K562 (cell line): ENCODE data around the gene TOM1L2. TPM values are rescaled to one million over a fixed set of nuclear protein-coding genes. Genes with fewer than 3 reads are reported as not detected.

Source experiments
- ATAC-seq: fragments of 200-7000 bp; cut with Tn5 transposase; 3 replicates; pipeline ENCODE4 v1.9.1; 2020; ENCODE audit warnings: moderate library complexity
- BruUV-seq: library from RNA; stranded (reverse); fragments of 400-500 nt; replicated peaks from 2 replicates; lab custom pipeline; 2021; lab: Mats Ljungman, UMichigan
- CTCF ChIA-PET: fragments of 300-600 bp; formaldehyde crosslinking; extraction: SDS; loops from one replicate; lab custom pipeline; 2021; ENCODE audit warnings: low intra/inter-chr PET ratio; lab: Yijun Ruan, JAX
- POLR2A ChIA-PET: fragments of 300-600, 350-650 bp; sonication (Branson Sonifier 250); formaldehyde crosslinking; extraction: SDS; loops from one replicate; lab custom pipeline; 2021; ENCODE audit warnings: antibody characterized with exemption, inconsistent platforms; lab: Yijun Ruan, JAX
- DNase-seq, 4 experiments: peaks; one replicate each; pipeline versions ENCODE4 v3.0.0 to v3.0.0-alpha.2; 2011 to 2018; ENCODE audit warnings: low spot score in 3 of 4, mixed read lengths in 3 of 4; ENCODE audit errors: extremely low read depth in 1 of 4
- FAIRE-seq: peaks from 2 replicates; lab custom pipeline; 2011; peaks lifted over from hg19 to GRCh38; lab: Jason Lieb, UNC
- H2AFZ ChIP-seq: 2 replicates; pipeline ENCODE4 v1.6.0; 2011; ENCODE audit warnings: low read depth, low read length, control low read depth, inconsistent platforms
- H3K27ac ChIP-seq: fragments of 200-600 bp; 3 replicates; pipeline ENCODE4 v1.8.0; 2011; ENCODE audit warnings: low read depth, mild to moderate bottlenecking, control low read depth, inconsistent platforms, low read length, moderate library complexity, mixed read lengths; ENCODE audit errors: extremely low read depth
- H3K27me3 ChIP-seq, 2 experiments: fragments of 300-600 bp in 1 of 2; 2 replicates in 1 of 2; 3 replicates in 1 of 2; pipeline versions ENCODE4 v1.6.0 to v1.8.0; 2011; ENCODE audit warnings: inconsistent platforms in 2 of 2, low read length in 2 of 2, mild to moderate bottlenecking in 1 of 2, mixed read lengths in 1 of 2, moderate library complexity in 1 of 2; ENCODE audit not compliant: control insufficient read depth in 2 of 2, insufficient read depth in 2 of 2
- H3K36me3 ChIP-seq: fragments of 300-600 bp; 3 replicates; pipeline ENCODE4 v1.8.0; 2011; ENCODE audit warnings: mild to moderate bottlenecking, low read length, inconsistent platforms; ENCODE audit not compliant: control insufficient read depth, insufficient read depth
- H3K4me1 ChIP-seq, 2 experiments: fragments of 200-600 bp in 1 of 2; replicated peaks in 1 of 2; 2 replicates in 1 of 2; 3 replicates in 1 of 2; pipeline versions ENCODE4 v1.5.1 to v1.8.0; 2011; ENCODE audit warnings: inconsistent platforms in 2 of 2, low read length in 2 of 2, mild to moderate bottlenecking in 1 of 2, mixed read lengths in 1 of 2, moderate library complexity in 1 of 2; ENCODE audit not compliant: control insufficient read depth in 2 of 2, insufficient read depth in 2 of 2
- H3K4me2 ChIP-seq: 2 replicates; pipeline ENCODE4 v1.6.1; 2011; ENCODE audit warnings: low read length, control low read depth, inconsistent platforms, mixed read lengths; ENCODE audit not compliant: insufficient read depth
- H3K4me3 ChIP-seq: fragments of 200-600 bp; sonication (generic), shearing (Covaris generic); 2 replicates; pipeline ENCODE4 v1.5.1; 2016; ENCODE audit warnings: control low read depth, inconsistent platforms
- H3K79me2 ChIP-seq: fragments of 200-600 bp; 3 replicates; pipeline ENCODE4 v1.8.0; 2011; ENCODE audit warnings: low read length, inconsistent platforms; ENCODE audit not compliant: control insufficient read depth, insufficient read depth
- H3K9ac ChIP-seq, 2 experiments: 2 replicates each; pipeline versions ENCODE4 v1.6.0 to v1.6.1; 2011; ENCODE audit warnings: low read depth in 2 of 2, low read length in 2 of 2, control low read depth in 1 of 2, inconsistent platforms in 1 of 2, mild to moderate bottlenecking in 1 of 2, mixed read lengths in 1 of 2; ENCODE audit not compliant: insufficient read depth in 1 of 2
- H3K9me1 ChIP-seq: one replicate; pipeline ENCODE4 v1.6.0; 2011; ENCODE audit warnings: inconsistent platforms, mild to moderate bottlenecking, low read length, moderate library complexity; ENCODE audit not compliant: control insufficient read depth, insufficient read depth
- H3K9me3 ChIP-seq: replicated peaks from 2 replicates; pipeline ENCODE4 v1.5.1; 2011; ENCODE audit warnings: low read depth, low read length, inconsistent platforms; ENCODE audit not compliant: control insufficient read depth, insufficient read depth
- H4K20me1 ChIP-seq: replicated peaks from 2 replicates; pipeline ENCODE4 v1.6.1; 2011; ENCODE audit warnings: low read length, inconsistent platforms, mixed read lengths; ENCODE audit not compliant: control insufficient read depth, insufficient read depth
- DDX20 ChIP-seq: fragments of 450-650 bp; IDR thresholded peaks from 2 replicates; pipeline ENCODE4 v1.6.1; 2016; ENCODE audit warnings: missing genetic modification characterization, low read depth, mild to moderate bottlenecking, missing compliant biosample characterization, moderate library complexity
- EP300 ChIP-seq: IDR thresholded peaks from 2 replicates; pipeline ENCODE4 v1.6.1; 2012; ENCODE audit warnings: low read length, improper control_type of control experiment
- HCFC1 ChIP-seq: IDR thresholded peaks from 2 replicates; pipeline ENCODE4 v1.6.1; 2012; ENCODE audit warnings: low read depth, low read length, improper control_type of control experiment
- MAZ ChIP-seq, 2 experiments: fragments of 450-650 bp in 1 of 2; sonication (generic) in 1 of 2; formaldehyde crosslinking; IDR thresholded peaks in 1 of 2; conservative IDR thresholded peaks in 1 of 2; 2 replicates each; pipeline versions ENCODE4 v1.4.0 to v1.5.0; 2020; ENCODE audit warnings: mild to moderate bottlenecking in 1 of 2, missing genetic modification reagents in 1 of 2
- RBM17 ChIP-seq: fragments of 200-400 bp; formaldehyde crosslinking; IDR thresholded peaks from 2 replicates; pipeline ENCODE4 v1.6.1; 2017; ENCODE audit warnings: low read depth, mild to moderate bottlenecking, low read length, borderline replicate concordance
- SAFB ChIP-seq: fragments of 200-400 bp; formaldehyde crosslinking; IDR thresholded peaks from 2 replicates; pipeline ENCODE4 v1.6.1; 2017; ENCODE audit warnings: low read depth, low read length, borderline replicate concordance
- SMARCB1 ChIP-seq: IDR thresholded peaks from 2 replicates; pipeline ENCODE4 v1.6.1; 2011; ENCODE audit warnings: improper control_type of control experiment, low read depth; ENCODE audit not compliant: insufficient read length
- SRSF7 ChIP-seq: fragments of 200-400 bp; formaldehyde crosslinking; optimal IDR thresholded peaks from 2 replicates; pipeline ENCODE3; 2017; ENCODE audit warnings: mild to moderate bottlenecking, low read depth, low read length
- ZNF175 ChIP-seq: fragments of 200-800 bp; sonication (Bioruptor generic); IDR thresholded peaks from 2 replicates; pipeline ENCODE4 v1.6.1; 2016; ENCODE audit warnings: low read depth, mild to moderate bottlenecking, missing genetic modification characterization, missing compliant biosample characterization
- ZNF282 ChIP-seq: sonication (generic); formaldehyde crosslinking; IDR thresholded peaks from 2 replicates; pipeline ENCODE4 v1.8.1; 2023; ENCODE audit warnings: missing genetic modification reagents
- ZNF347 ChIP-seq: fragments of 450-650 bp; formaldehyde crosslinking; IDR thresholded peaks from 2 replicates; pipeline ENCODE4 v1.4.0; 2020; ENCODE audit warnings: low read depth, mild to moderate bottlenecking, moderate library complexity
- WGBS: fragments of 100-300 bp; shearing (Covaris generic); methylation state at CpG from one replicate; pipeline ENCODE4 v1.1.6; 2016; ENCODE audit warnings: low coverage, mixed read lengths; ENCODE audit not compliant: insufficient coverage; ENCODE audit errors: missing lambda C conversion rate; 5-methylcytosine and 5-hydroxymethylcytosine counted together
- in situ Hi-C: fragments of 300-500 bp; cut with MboI; formaldehyde crosslinking; loops from 4 replicates; pipeline ENCODE4 v1.15.0; 2018; ENCODE audit warnings: inconsistent platforms, mixed read lengths
- intact Hi-C: fragments of 100-400 bp; cut with micrococcal nuclease; formaldehyde crosslinking; loops from 2 replicates; pipeline ENCODE4 v1.14.2; 2022
- polyA plus RNA-seq, 8 experiments: library from polyadenylated mRNA; depleted of rRNA in 4 of 8; stranded (reverse) in 5 of 8; unstranded in 3 of 8; fragments of >200 nt; fragmentation: Nextera tagmentation in 2 of 8; fragmentation: Illumina TruSeq in 1 of 8; extraction: Ambion mirVana in 2 of 8; extraction: Trizol in 1 of 8; gene quantifications; 2 replicates each; pipeline versions ENCODE4 v1.2.1 to v1.2.3, GENCODE V29; 2011 to 2014; ENCODE audit warnings: inconsistent platforms in 1 of 8, missing spikeins in 1 of 8
- total RNA-seq, 7 experiments: library from RNA; depleted of rRNA in 6 of 7; stranded (reverse); fragments of >200 nt in 6 of 7; fragmentation: Illumina TruSeq in 2 of 7; extraction: Trizol in 2 of 7; gene quantifications; 2 replicates each; pipeline versions ENCODE4 v1.2.1 to v1.2.3, GENCODE V29; 2011 to 2021; ENCODE audit warnings: low replicate concordance in 1 of 7
- TF ChIP-seq, protein P1 (sequence below): fragments of 450-650 bp; IDR thresholded peaks from 2 replicates; pipeline ENCODE4 v1.6.1; 2016; ENCODE audit warnings: low read depth

The TOM1L2 gene
- total and polyA plus RNA-seq, 9 of the 15 experiments (the other 6 are each of a cell fraction or from before 2014, with no cell fraction given) = 0.07 to 6.0 (median 2.5) TPM

DNA sequence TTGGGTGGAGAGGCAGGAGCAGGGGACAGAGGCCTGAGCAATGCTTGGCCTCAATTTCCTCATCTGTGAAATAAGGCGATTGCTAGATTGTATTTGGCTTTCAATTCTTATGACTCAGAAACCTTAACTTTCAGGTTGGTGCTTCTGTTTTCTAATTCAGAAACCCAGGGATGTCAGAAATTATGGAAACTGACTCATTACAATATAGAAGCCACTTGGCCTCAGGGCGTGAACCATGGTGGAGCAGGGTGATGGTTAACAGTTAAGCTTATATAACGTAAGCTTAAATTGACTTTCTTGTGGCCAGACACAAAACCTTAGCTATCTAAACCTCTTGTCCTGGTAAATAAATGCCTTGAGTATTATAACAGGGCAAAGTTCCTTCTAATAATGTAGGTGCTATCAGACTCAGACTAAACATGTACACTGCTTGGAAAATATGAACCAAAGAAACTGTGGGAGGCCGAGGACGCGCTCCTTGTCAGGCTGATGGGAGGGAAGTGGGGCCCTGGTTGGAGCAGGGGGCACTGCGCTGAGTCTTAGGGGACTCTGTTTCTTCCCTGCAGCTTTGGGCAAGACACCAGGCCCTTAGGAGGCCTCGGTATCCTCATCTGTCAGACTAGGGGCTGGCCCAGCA is 118.3 kb downstream of the TOM1L2 start:
- WGBS = 88% methylated on average over 8 of the region's 8 CpGs
- TF ChIP-seq ZNF347 (CRISPR knock-in tag) = no peak
- TF ChIP-seq HCFC1 = no peak
- TF ChIP-seq, protein P1, sequence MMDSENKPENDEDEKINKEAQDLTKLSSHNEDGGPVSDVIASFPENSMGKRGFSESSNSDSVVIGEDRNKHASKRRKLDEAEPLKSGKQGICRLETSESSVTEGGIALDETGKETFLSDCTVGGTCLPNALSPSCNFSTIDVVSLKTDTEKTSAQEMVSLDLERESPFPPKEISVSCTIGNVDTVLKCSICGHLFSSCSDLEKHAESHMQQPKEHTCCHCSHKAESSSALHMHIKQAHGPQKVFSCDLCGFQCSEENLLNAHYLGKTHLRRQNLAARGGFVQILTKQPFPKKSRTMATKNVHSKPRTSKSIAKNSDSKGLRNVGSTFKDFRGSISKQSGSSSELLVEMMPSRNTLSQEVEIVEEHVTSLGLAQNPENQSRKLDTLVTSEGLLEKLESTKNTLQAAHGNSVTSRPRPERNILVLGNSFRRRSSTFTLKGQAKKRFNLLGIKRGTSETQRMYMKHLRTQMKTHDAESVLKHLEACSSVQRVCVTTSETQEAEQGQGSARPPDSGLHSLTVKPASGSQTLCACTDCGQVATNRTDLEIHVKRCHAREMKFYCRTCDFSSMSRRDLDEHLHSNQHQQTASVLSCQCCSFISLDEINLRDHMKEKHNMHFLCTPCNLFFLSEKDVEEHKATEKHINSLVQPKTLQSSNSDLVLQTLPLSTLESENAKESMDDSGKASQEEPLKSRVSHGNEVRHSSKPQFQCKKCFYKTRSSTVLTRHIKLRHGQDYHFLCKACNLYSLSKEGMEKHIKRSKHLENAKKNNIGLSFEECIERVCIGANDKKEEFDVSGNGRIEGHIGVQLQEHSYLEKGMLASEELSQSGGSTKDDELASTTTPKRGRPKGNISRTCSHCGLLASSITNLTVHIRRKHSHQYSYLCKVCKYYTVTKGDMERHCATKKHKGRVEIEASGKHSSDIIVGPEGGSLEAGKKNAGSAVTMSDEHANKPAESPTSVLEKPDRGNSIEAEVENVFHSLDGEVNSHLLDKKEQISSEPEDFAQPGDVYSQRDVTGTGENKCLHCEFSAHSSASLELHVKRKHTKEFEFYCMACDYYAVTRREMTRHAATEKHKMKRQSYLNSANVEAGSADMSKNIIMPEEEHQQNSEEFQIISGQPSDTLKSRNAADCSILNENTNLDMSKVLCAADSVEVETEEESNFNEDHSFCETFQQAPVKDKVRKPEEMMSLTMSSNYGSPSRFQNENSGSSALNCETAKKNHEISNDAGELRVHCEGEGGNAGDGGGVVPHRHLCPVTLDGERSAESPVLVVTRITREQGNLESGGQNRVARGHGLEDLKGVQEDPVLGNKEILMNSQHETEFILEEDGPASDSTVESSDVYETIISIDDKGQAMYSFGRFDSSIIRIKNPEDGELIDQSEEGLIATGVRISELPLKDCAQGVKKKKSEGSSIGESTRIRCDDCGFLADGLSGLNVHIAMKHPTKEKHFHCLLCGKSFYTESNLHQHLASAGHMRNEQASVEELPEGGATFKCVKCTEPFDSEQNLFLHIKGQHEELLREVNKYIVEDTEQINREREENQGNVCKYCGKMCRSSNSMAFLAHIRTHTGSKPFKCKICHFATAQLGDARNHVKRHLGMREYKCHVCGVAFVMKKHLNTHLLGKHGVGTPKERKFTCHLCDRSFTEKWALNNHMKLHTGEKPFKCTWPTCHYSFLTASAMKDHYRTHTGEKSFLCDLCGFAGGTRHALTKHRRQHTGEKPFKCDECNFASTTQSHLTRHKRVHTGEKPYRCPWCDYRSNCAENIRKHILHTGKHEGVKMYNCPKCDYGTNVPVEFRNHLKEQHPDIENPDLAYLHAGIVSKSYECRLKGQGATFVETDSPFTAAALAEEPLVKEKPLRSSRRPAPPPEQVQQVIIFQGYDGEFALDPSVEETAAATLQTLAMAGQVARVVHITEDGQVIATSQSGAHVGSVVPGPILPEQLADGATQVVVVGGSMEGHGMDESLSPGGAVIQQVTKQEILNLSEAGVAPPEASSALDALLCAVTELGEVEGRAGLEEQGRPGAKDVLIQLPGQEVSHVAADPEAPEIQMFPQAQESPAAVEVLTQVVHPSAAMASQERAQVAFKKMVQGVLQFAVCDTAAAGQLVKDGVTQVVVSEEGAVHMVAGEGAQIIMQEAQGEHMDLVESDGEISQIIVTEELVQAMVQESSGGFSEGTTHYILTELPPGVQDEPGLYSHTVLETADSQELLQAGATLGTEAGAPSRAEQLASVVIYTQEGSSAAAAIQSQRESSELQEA = no peak
- no peak for TF ChIP-seq SMARCB1
- TF ChIP-seq ZNF175 (CRISPR knock-in tag) = no peak
- TF ChIP-seq RBM17 = no peak
- no peak for TF ChIP-seq SAFB
- no peak for TF ChIP-seq ZNF282 (CRISPR knock-in tag)
- no peak for TF ChIP-seq EP300
- TF ChIP-seq DDX20 = no peak
- TF ChIP-seq MAZ (CRISPR knock-in tag; conservative IDR thresholded peaks at IDR 0.05 in 1 of 2, IDR thresholded peaks at IDR 0.05 in 1 of 2) = no peak
- no peak for TF ChIP-seq SRSF7

More for the DNA sequence above, 118.3 kb downstream of the TOM1L2 start:
- Histone ChIP-seq H3K4me3 (no peak overlapping the region), H2AFZ (no peak overlapping the region), H3K9me1 (no peaks in the 10 kb centered on the region), H3K9me3 (no peaks in the 10 kb centered on the region), H3K27me3 (no peaks in the 10 kb centered on the region), H3K27ac (no peak overlapping the region), H4K20me1 (no peaks in the 10 kb centered on the region), H3K79me2 (no peaks in the 10 kb centered on the region), H3K4me1 (peaks cover 32 to 35% of the 10 kb centered on the region in 2 experiments), H3K4me2 (no peak overlapping the region), H3K36me3 (no peaks in the 10 kb centered on the region), H3K9ac (peak overlapping the region in 1 of 2 experiments; percentile 50; a peak in 1 of 4 replicates)
- ChIA-PET POLR2A (interaction anchor here (0.6 to 3.0 kb wide), 3 partner anchors 12 to 115 kb away, joined by 3 to 10 read pairs (median 10); partner anchors contain the start of gene SREBF1), CTCF (no interaction called here)
- intact Hi-C loops = no loop called here
- no TSS peak for BruUV-seq
- no peak for ATAC-seq
- in situ Hi-C loops = no loop called here
- no peak for FAIRE-seq
- DNase-seq = no peak
